ENCODE data around the gene NCAM1.

- TF ChIP-seq CTCF (conservative IDR thresholded peaks at IDR 0.05; ENCODE audit: low read depth, low read length), result no peak
- no peak for TF ChIP-seq EZH2phosphoT487 (IDR thresholded peaks at IDR 0.05; ENCODE audit: borderline replicate concordance, low read length)
These were observed 83.9 kb downstream of the NCAM1 start for GRCh38 chr11:113045146-113045545.

Data from PC-3 (cell line).